Gastrocnemius medialis (tissue), 4 donors: ENCODE data around the gene KRT17.

Experiments used
- CTCF ChIP-seq, 5 experiments: fragments of 450-650 bp in 3 of 5; fragments of 200-600 bp in 2 of 5; sonication (generic) in 2 of 5; IDR thresholded peaks in 4 of 5; conservative IDR thresholded peaks in 1 of 5; 1 replicate in 4 of 5; 2 replicates in 1 of 5; pipeline ENCODE4 v1.5.1; 2016 to 2019; ENCODE audit warnings: antibody characterized with exemption in 5 of 5, mild to moderate bottlenecking in 3 of 5, moderate library complexity in 3 of 5
- POLR2A ChIP-seq, 2 donors: fragments of 450-650 bp; IDR thresholded peaks; one replicate each; pipeline ENCODE4 v1.6.1; 2017; ENCODE audit warnings: antibody characterized with exemption in 2 of 2, mild to moderate bottlenecking in 2 of 2, moderate library complexity in 2 of 2

GRCh38 chr17:41634639-41635038, 10.3 kb upstream of the KRT17 start:
- no peak for TF ChIP-seq POLR2A (IDR thresholded peaks at IDR 0.05)
- TF ChIP-seq CTCF (IDR thresholded peaks at IDR 0.05 in 4 of 5, conservative IDR thresholded peaks at IDR 0.05 in 1 of 5) = no peak
